A549 (cell line): ENCODE measurements around the gene STAC.

Experiments used
- BHLHE40 ChIP-seq: IDR thresholded peaks from 2 replicates; pipeline ENCODE4 v1.6.1; 2012; ENCODE audit warnings: low read depth, low read length, inconsistent platforms
- CBX2 ChIP-seq: fragments of 200-600 bp; sonication (generic); IDR thresholded peaks from 2 replicates; pipeline ENCODE4 v1.6.1; 2016; ENCODE audit warnings: low read depth, mild to moderate bottlenecking, borderline replicate concordance
- CHD2 ChIP-seq: fragments of 150-350 bp; IDR thresholded peaks from 2 replicates; pipeline ENCODE4 v1.6.1; 2014; ENCODE audit warnings: low read length; ENCODE audit not compliant: partially characterized antibody
- CTCF ChIP-seq: fragments of >200 bp; sonication (Bioruptor Twin); formaldehyde crosslinking; IDR thresholded peaks from 3 replicates; pipeline ENCODE4 v1.5.1; 2016
- HMGXB4 ChIP-seq: fragments of 250-450 bp; sonication (Bioruptor Pico); IDR thresholded peaks from 2 replicates; pipeline ENCODE4 v1.5.0; 2021; ENCODE audit warnings: mild to moderate bottlenecking, moderate library complexity, borderline replicate concordance
- MAX ChIP-seq: IDR thresholded peaks from 2 replicates; pipeline ENCODE4 v1.6.1; 2012
- MAZ ChIP-seq: fragments of 150-350 bp; IDR thresholded peaks from 2 replicates; pipeline ENCODE4 v1.6.1; 2014; ENCODE audit warnings: antibody characterized with exemption, low read depth, low read length, borderline replicate concordance
- REST ChIP-seq: fragments of 200-600 bp; sonication (generic); IDR thresholded peaks from 2 replicates; pipeline ENCODE4 v1.6.1; 2016; ENCODE audit warnings: antibody characterized with exemption, mild to moderate bottlenecking, moderate library complexity
- RFX5 ChIP-seq: fragments of 450-650 bp; IDR thresholded peaks from 2 replicates; pipeline ENCODE4 v1.7.1; 2014; ENCODE audit warnings: antibody characterized with exemption, mild to moderate bottlenecking, moderate library complexity
- SMC3 ChIP-seq: fragments of >200 bp; sonication (Bioruptor Twin); formaldehyde crosslinking; IDR thresholded peaks from 3 replicates; pipeline ENCODE4 v1.6.1; 2018; ENCODE audit warnings: inconsistent platforms
- ZFP36 ChIP-seq: fragments of 450-650 bp; IDR thresholded peaks from 2 replicates; pipeline ENCODE4 v1.6.1; 2014; ENCODE audit warnings: borderline replicate concordance; ENCODE audit not compliant: partially characterized antibody
- ZSCAN20 ChIP-seq: fragments of 250-450 bp; sonication (Bioruptor Pico); IDR thresholded peaks from 2 replicates; pipeline ENCODE4 v1.8.0; 2022; ENCODE audit warnings: mild to moderate bottlenecking, moderate library complexity

- no peak for TF ChIP-seq CTCF
- TF ChIP-seq HMGXB4 (CRISPR knock-in tag) = no peak
- TF ChIP-seq BHLHE40 = no peak
- no peak for TF ChIP-seq CBX2
- TF ChIP-seq CHD2 = no peak
- TF ChIP-seq RFX5 = no peak
- no peak for TF ChIP-seq ZFP36
- TF ChIP-seq REST = no peak
- TF ChIP-seq SMC3 = no peak
- TF ChIP-seq MAZ = no peak
- TF ChIP-seq MAX = no peak
- no peak for TF ChIP-seq ZSCAN20
These were observed 48.2 kb upstream of the STAC start for GRCh38 chr3:36332139-36332538.
